Peyer's patch (tissue), 4 donors: ENCODE measurements around the gene GPR55.

Experiments used
- CTCF ChIP-seq, 6 experiments: fragments of 450-650 bp in 4 of 6; fragments of 200-600 bp in 2 of 6; sonication (generic) in 1 of 6; IDR thresholded peaks; one replicate each; pipeline ENCODE4 v1.5.1; 2017 to 2019; ENCODE audit warnings: antibody characterized with exemption in 6 of 6, mild to moderate bottlenecking in 3 of 6, moderate library complexity in 1 of 6
- POLR2A ChIP-seq, 2 donors: fragments of 450-650 bp; IDR thresholded peaks; one replicate each; pipeline ENCODE4 v1.5.1; 2017; ENCODE audit warnings: antibody characterized with exemption in 2 of 2, mild to moderate bottlenecking in 2 of 2, moderate library complexity in 2 of 2

- TF ChIP-seq CTCF (IDR thresholded peaks at IDR 0.05) = no peak
- no peak for TF ChIP-seq POLR2A (IDR thresholded peaks at IDR 0.05)
Measured at GRCh38 chr2:230908092-230908594, 16.9 kb downstream of the GPR55 start.
